GM10248 (cell line): ENCODE data around the gene GUCY2C.
A peak's percentile ranks its signal among the peaks of the same experiment; 100 is the strongest.

ENCODE experiments used
- CTCF ChIA-PET: fragments of 300-600 bp; sonication (Branson Sonifier 250); formaldehyde crosslinking; extraction: SDS; loops from one replicate; lab custom pipeline; 2021; ENCODE audit warnings: antibody characterized with exemption; lab: Yijun Ruan, JAX
- POLR2A ChIA-PET: fragments of 350-650 bp; sonication (Branson Sonifier 250); formaldehyde crosslinking; extraction: SDS; loops from one replicate; lab custom pipeline; 2020; ENCODE audit warnings: antibody characterized with exemption; lab: Yijun Ruan, JAX
- DNase-seq: peaks from one replicate; pipeline ENCODE4 v3.0.0; 2012; ENCODE audit errors: extremely low spot score
- CTCF ChIP-seq: IDR thresholded peaks from 2 replicates; pipeline ENCODE4 v1.5.1; 2012; ENCODE audit warnings: mild to moderate bottlenecking, low read depth; ENCODE audit errors: extremely low read depth, missing control alignments, control extremely low read depth

GUCY2C gene

DNA sequence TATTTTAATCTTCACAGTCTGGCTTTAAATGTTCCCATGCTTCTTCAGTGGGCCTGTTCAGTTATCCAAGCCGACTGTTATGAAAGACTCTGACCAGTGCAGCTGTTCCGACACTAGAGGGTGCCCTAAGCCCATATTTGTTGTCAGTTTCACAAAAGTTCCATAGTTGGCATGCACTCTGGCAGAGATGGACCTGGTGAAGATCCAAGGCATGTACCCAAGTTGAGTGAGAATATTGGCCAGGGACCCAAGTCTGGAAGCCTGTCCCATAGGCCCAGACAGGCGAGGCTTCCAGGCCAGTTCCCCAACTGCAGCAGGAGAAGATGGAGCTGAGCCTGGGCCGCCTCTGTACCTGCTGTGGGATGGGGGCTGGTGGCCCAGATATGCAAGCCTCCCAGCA is 27.4 kb upstream of the GUCY2C start:
- ChIA-PET POLR2A (no interaction called here), CTCF (interaction anchor here (0.9 to 2.4 kb wide), 13 partner anchors 9 to 498 kb away, joined by 3 to 11 read pairs (median 4); partner anchors contain the start of gene RERG)
- peak; percentile 67 for TF ChIP-seq CTCF
- peak; percentile 49 for DNase-seq

- CTCF ChIA-PET: interaction anchor here (0.7 to 2.9 kb wide), 13 partner anchors 13 to 479 kb away, joined by 3 to 16 read pairs (median 3); partner anchors contain the start of gene PLBD1
- peak; percentile 49 for TF ChIP-seq CTCF
- POLR2A ChIA-PET: no interaction called here
- DNase-seq: peak; percentile 59
Observed at GRCh38 chr12:14716848-14717444, 20.5 kb upstream of the GUCY2C start.

- ChIA-PET POLR2A (no interaction called here), CTCF (interaction anchor here (1.2 kb wide), 1 partner anchor 85 kb away, joined by 3 read pairs; no protein-coding TSS in a partner anchor)
- no peak for DNase-seq
Observed at GRCh38 chr12:14714437-14714836, 18.0 kb upstream of the GUCY2C start.

GRCh38 chr12:14710632-14711320 is 14.4 kb upstream of the GUCY2C start:
- DNase-seq: no peak
- ChIA-PET POLR2A (no interaction called here), CTCF (interaction anchor here (1.0 to 1.1 kb wide), 2 partner anchors 52 to 138 kb away, joined by 3 to 4 read pairs; no protein-coding TSS in a partner anchor)
- TF ChIP-seq CTCF: no peak

More at GRCh38 chr12:14714437-14714836, 18.0 kb upstream of the GUCY2C start:
- no peak for TF ChIP-seq CTCF

GRCh38 chr12:14701809-14702568 is 5.6 kb upstream of the GUCY2C start:
- DNase-seq: no peak
- CTCF ChIA-PET: interaction anchor here (1.1 to 1.2 kb wide), 2 partner anchors 234 to 516 kb away, joined by 3 read pairs; no protein-coding TSS in a partner anchor
- no peak for TF ChIP-seq CTCF
- POLR2A ChIA-PET: no interaction called here

- ChIA-PET CTCF (interaction anchor here (1.1 kb wide), 1 partner anchor 235 kb away, joined by 3 read pairs; no protein-coding TSS in a partner anchor), POLR2A (no interaction called here)
- TF ChIP-seq CTCF: no peak
- DNase-seq: no peak
Observed at GRCh38 chr12:14700935-14701334, 4.5 kb upstream of the GUCY2C start.
